Stimulated activated naive CD8-positive, alpha-beta T cell treated with anti-CD3 and anti-CD28 coated beads, Interleukin-15, Interleukin-2, amounts not matched to agents 100 U/mL and 50 U/mL, for 24 hours (primary cell): ENCODE data around the gene CLSTN2.

Experiments used
- ATAC-seq: fragments of 150-1000 bp; cut with Tn5 transposase; one replicate; pipeline ENCODE4 v1.10.0; 2021
- DNase-seq: peaks from one replicate; pipeline ENCODE4 v3.0.0; 2021

CLSTN2 gene

GRCh38 chr3:140343211-140344081 lies 408.5 kb downstream of the CLSTN2 start:
- DNase-seq, result no peak

GRCh38 chr3:140344082-140344454 lies 409.1 kb downstream of the CLSTN2 start:
- ATAC-seq (no peak), DNase-seq (no peak)

More at GRCh38 chr3:140343211-140344081, 408.5 kb downstream of the CLSTN2 start:
- ATAC-seq, result no peak

GRCh38 chr3:140344601-140345205 lies 409.7 kb downstream of the CLSTN2 start:
- ATAC-seq, result no peak
- DNase-seq, result no peak

GRCh38 chr3:140347151-140347550 lies 412.2 kb downstream of the CLSTN2 start:
- DNase-seq, result no peak
- no peak for ATAC-seq

GRCh38 chr3:140349938-140350337 lies 415.0 kb downstream of the CLSTN2 start:
- DNase-seq, result no peak
- no peak for ATAC-seq

GRCh38 chr3:140351466-140351865 lies 416.5 kb downstream of the CLSTN2 start:
- no peak for ATAC-seq
- DNase-seq, result no peak

- DNase-seq (no peak), ATAC-seq (no peak)
Observed at GRCh38 chr3:140355481-140355880, 420.5 kb downstream of the CLSTN2 start.

- no peak for ATAC-seq
- no peak for DNase-seq
Observed at GRCh38 chr3:140358686-140359085, 423.7 kb downstream of the CLSTN2 start.

GRCh38 chr3:140359233-140359995 lies 424.4 kb downstream of the CLSTN2 start:
- no peak for DNase-seq

GRCh38 chr3:140360332-140360731 lies 425.3 kb downstream of the CLSTN2 start:
- ATAC-seq (no peak), DNase-seq (no peak)

More at GRCh38 chr3:140359233-140359995, 424.4 kb downstream of the CLSTN2 start:
- no peak for ATAC-seq

- DNase-seq (no peak), ATAC-seq (no peak)
Observed at GRCh38 chr3:140363801-140364200, 428.8 kb downstream of the CLSTN2 start.

- DNase-seq, result no peak
- ATAC-seq, result no peak
Observed at GRCh38 chr3:140365872-140366697, 431.1 kb downstream of the CLSTN2 start.

GRCh38 chr3:140368223-140368811 lies 433.3 kb downstream of the CLSTN2 start:
- ATAC-seq, result no peak
- no peak for DNase-seq

GRCh38 chr3:140370686-140371085 lies 435.7 kb downstream of the CLSTN2 start:
- DNase-seq, result no peak
- no peak for ATAC-seq

GRCh38 chr3:140373234-140373633 lies 438.2 kb downstream of the CLSTN2 start:
- ATAC-seq, result no peak
- no peak for DNase-seq

GRCh38 chr3:140375002-140375401 lies 440.0 kb downstream of the CLSTN2 start:
- DNase-seq (no peak), ATAC-seq (no peak)

- ATAC-seq, result no peak
Observed at GRCh38 chr3:140376136-140376889, 441.3 kb downstream of the CLSTN2 start.

GRCh38 chr3:140377644-140378043 lies 442.7 kb downstream of the CLSTN2 start:
- no peak for ATAC-seq
- no peak for DNase-seq

More at GRCh38 chr3:140376136-140376889, 441.3 kb downstream of the CLSTN2 start:
- no peak for DNase-seq

- DNase-seq (no peak), ATAC-seq (no peak)
Observed at GRCh38 chr3:140378571-140379340, 443.8 kb downstream of the CLSTN2 start.
